Hepatocyte (in vitro differentiated cells): ENCODE data around the gene MSANTD2. TPM values are rescaled to one million over a fixed set of nuclear protein-coding genes. Genes with fewer than 3 reads are reported as not detected.

ENCODE experiments used
- DNase-seq: peaks from one replicate; pipeline ENCODE4 v3.0.0-alpha.2; 2016; ENCODE audit warnings: low spot score
- H2AFZ ChIP-seq: fragments of 200-600 bp; sonication (generic); 2 replicates; pipeline ENCODE4 v1.6.0; 2016; ENCODE audit warnings: antibody characterized with exemption, mild to moderate bottlenecking
- H3K27ac ChIP-seq: fragments of 200-600 bp; sonication (generic); 2 replicates; pipeline ENCODE4 v1.5.1; 2016; ENCODE audit warnings: mild to moderate bottlenecking
- H3K27me3 ChIP-seq: fragments of 200-600 bp; sonication (generic); 2 replicates; pipeline ENCODE4 v1.6.1; 2016
- H3K36me3 ChIP-seq: fragments of 200-600 bp; sonication (generic); replicated peaks from 2 replicates; pipeline ENCODE4 v1.5.1; 2016; ENCODE audit warnings: low read depth; ENCODE audit not compliant: insufficient read depth
- H3K4me1 ChIP-seq: fragments of 200-600 bp; sonication (generic); 2 replicates; pipeline ENCODE4 v1.5.1; 2016; ENCODE audit warnings: mild to moderate bottlenecking, moderate library complexity; ENCODE audit not compliant: insufficient read depth
- H3K4me2 ChIP-seq: fragments of 200-600 bp; sonication (generic); 2 replicates; pipeline ENCODE4 v1.6.0; 2016
- H3K4me3 ChIP-seq: fragments of 200-600 bp; sonication (generic); 2 replicates; pipeline ENCODE4 v1.5.1; 2016; ENCODE audit warnings: mild to moderate bottlenecking
- H3K79me2 ChIP-seq: fragments of 200-600 bp; sonication (generic); 2 replicates; pipeline ENCODE4 v1.6.0; 2017; ENCODE audit warnings: mild to moderate bottlenecking
- H3K9me2 ChIP-seq: fragments of 200-600 bp; sonication (generic); replicated peaks from 2 replicates; pipeline ENCODE4 v1.6.0; 2017; ENCODE audit warnings: mild to moderate bottlenecking; ENCODE audit not compliant: insufficient read depth
- H3K9me3 ChIP-seq: fragments of 200-600 bp; sonication (generic); 2 replicates; pipeline ENCODE4 v1.5.1; 2016; ENCODE audit warnings: low read depth, mild to moderate bottlenecking
- H4K20me1 ChIP-seq: fragments of 200-600 bp; sonication (generic); 2 replicates; pipeline ENCODE4 v1.6.0; 2016; ENCODE audit warnings: mild to moderate bottlenecking; ENCODE audit not compliant: insufficient read depth, poor library complexity, severe bottlenecking
- CTCF ChIP-seq: fragments of 200-600 bp; sonication (generic); IDR thresholded peaks from 2 replicates; pipeline ENCODE4 v1.5.1; 2016; ENCODE audit warnings: antibody characterized with exemption, mild to moderate bottlenecking; ENCODE audit not compliant: poor library complexity
- EZH2 ChIP-seq: fragments of 200-600 bp; sonication (generic); IDR thresholded peaks from 2 replicates; pipeline ENCODE4 v1.6.1; 2016; ENCODE audit warnings: antibody characterized with exemption, mild to moderate bottlenecking, borderline replicate concordance
- EZH2phosphoT487 ChIP-seq: fragments of 200-600 bp; sonication (generic); IDR thresholded peaks from one replicate; pipeline ENCODE4 v1.6.1; 2018; ENCODE audit warnings: antibody characterized with exemption, mild to moderate bottlenecking, low read depth, moderate library complexity; ENCODE audit not compliant: unreplicated experiment, severe bottlenecking
- WGBS: methylation state at CpG from one replicate; pipeline ENCODE4 v1.1.6; 2016; ENCODE audit warnings: low lambda C conversion rate; ENCODE audit errors: missing lambda C conversion rate; 5-methylcytosine and 5-hydroxymethylcytosine counted together
- polyA plus RNA-seq: library from polyadenylated mRNA; unstranded; fragments of >200 nt; fragmentation: Nextera tagmentation; extraction: Ambion mirVana; gene quantifications from 2 replicates; pipeline ENCODE4 v1.2.1, GENCODE V29; 2016
- total RNA-seq: library from RNA; depleted of rRNA; stranded (reverse); fragments of >200 nt; gene quantifications from 2 replicates; pipeline ENCODE4 v1.2.3, GENCODE V29; 2014

The MSANTD2 gene
- total and polyA plus RNA-seq, 2 experiments from 2014 or later: 11.2 to 18.3 TPM

GRCh38 chr11:124762624-124763155, 37.5 kb downstream of the MSANTD2 start:
- Histone ChIP-seq H3K9me3 (no peaks in the 10 kb centered on the region), H3K36me3 (no peaks in the 10 kb centered on the region), H3K79me2 (no peaks in the 10 kb centered on the region), H3K27me3 (peaks cover 48% of the 10 kb centered on the region), H4K20me1 (peaks cover 28% of the 10 kb centered on the region), H3K27ac (no peak overlapping the region), H3K4me2 (peak overlapping the region; percentile 100), H3K4me3 (peak overlapping the region; percentile 64), H3K9me2 (no peaks in the 10 kb centered on the region), H2AFZ (peak overlapping the region; percentile 35), H3K4me1 (peaks cover 30% of the 10 kb centered on the region)
- no peak for TF ChIP-seq CTCF
- peak; percentile 68 for TF ChIP-seq EZH2
- TF ChIP-seq EZH2phosphoT487: no peak
- 3% methylated on average over 44 of the region's 45 CpGs for WGBS
- DNase-seq: no peak

GRCh38 chr11:124762105-124762623, 38.0 kb downstream of the MSANTD2 start, which contains the start of gene ESAM:
Gene ESAM (minus strand): TSS chr11:124762290. CDS start chr11:124762154, 136 bp downstream.
- DNase-seq: peak; percentile 62
- Histone ChIP-seq H4K20me1 (peaks cover 28% of the 10 kb centered on the region), H3K27me3 (peaks cover 51% of the 10 kb centered on the region), H3K4me1 (peaks cover 30% of the 10 kb centered on the region), H3K79me2 (no peaks in the 10 kb centered on the region), H3K36me3 (no peaks in the 10 kb centered on the region), H3K4me3 (peak within 1 kb of the TSS; percentile 64), H3K4me2 (peak within 1 kb of the TSS; percentile 100), H2AFZ (peak within 1 kb of the TSS; percentile 35), H3K9me3 (no peaks in the 10 kb centered on the region), H3K27ac (no peak within 1 kb of the TSS), H3K9me2 (no peaks in the 10 kb centered on the region)
- TF ChIP-seq EZH2 (no peak), CTCF (no peak), EZH2phosphoT487 (peak; percentile 72)
- WGBS: 1% methylated on average over 25 of the region's 55 CpGs

GRCh38 chr11:124761301-124762104, 38.7 kb downstream of the MSANTD2 start:
- no peak overlapping the region for H2AFZ ChIP-seq
- H3K27ac ChIP-seq: no peak overlapping the region
- 12% methylated on average over 19 of the region's 25 CpGs for WGBS
- H3K4me3 ChIP-seq: peak overlapping the region; percentile 64
- no peaks in the 10 kb centered on the region for H3K79me2 ChIP-seq
- no peaks in the 10 kb centered on the region for H3K36me3 ChIP-seq
- H3K9me2 ChIP-seq: no peaks in the 10 kb centered on the region
- TF ChIP-seq CTCF (no peak), EZH2 (no peak), EZH2phosphoT487 (no peak)
- peaks cover 28% of the 10 kb centered on the region for H4K20me1 ChIP-seq
- peaks cover 30% of the 10 kb centered on the region for H3K4me1 ChIP-seq
- peak overlapping the region; percentile 100 for H3K4me2 ChIP-seq
- no peaks in the 10 kb centered on the region for H3K9me3 ChIP-seq
- peaks cover 58% of the 10 kb centered on the region for H3K27me3 ChIP-seq
- DNase-seq: no peak
